H9 (cell line): ENCODE results near the gene SLC16A6. TPM values are rescaled to one million over a fixed set of nuclear protein-coding genes. Genes with fewer than 3 reads are reported as not detected.

Experiments
- DNase-seq: peaks from one replicate; pipeline ENCODE4 v3.0.0-alpha.2; 2017
- H2AFZ ChIP-seq: one replicate; pipeline ENCODE4 v1.6.1; 2013; ENCODE audit warnings: mild to moderate bottlenecking, low read length, control low read depth, moderate library complexity
- H2AK5ac ChIP-seq: 2 replicates; pipeline ENCODE4 v1.6.1; 2013; ENCODE audit warnings: low read length, control low read depth, mixed read lengths; ENCODE audit not compliant: insufficient read length
- H2BK120ac ChIP-seq: one replicate; pipeline ENCODE4 v1.6.1; 2013; ENCODE audit warnings: low read depth, mild to moderate bottlenecking, low read length, control low read depth, inconsistent platforms; ENCODE audit not compliant: poor library complexity, severe bottlenecking
- H2BK12ac ChIP-seq: 2 replicates; pipeline ENCODE4 v1.6.1; 2013; ENCODE audit warnings: low read length, control low read depth, mixed read lengths, low read depth; ENCODE audit not compliant: insufficient read length
- H2BK15ac ChIP-seq: 2 replicates; pipeline ENCODE4 v1.6.1; 2013; ENCODE audit warnings: low read depth, low read length, control low read depth
- H2BK20ac ChIP-seq: one replicate; pipeline ENCODE4 v1.6.1; 2013; ENCODE audit warnings: low read depth, mild to moderate bottlenecking, low read length, control low read depth, inconsistent platforms; ENCODE audit not compliant: poor library complexity, severe bottlenecking
- H2BK5ac ChIP-seq: 2 replicates; pipeline ENCODE4 v1.6.1; 2013; ENCODE audit warnings: low read length, control low read depth, mixed read lengths; ENCODE audit not compliant: insufficient read length
- H3K14ac ChIP-seq: 2 replicates; pipeline ENCODE4 v1.6.1; 2013; ENCODE audit warnings: low read length, control low read depth; ENCODE audit not compliant: insufficient read depth
- H3K18ac ChIP-seq: 2 replicates; pipeline ENCODE4 v1.6.1; 2013; ENCODE audit warnings: low read depth, mild to moderate bottlenecking, mixed read lengths, low read length, control low read depth; ENCODE audit not compliant: insufficient read length
- H3K23ac ChIP-seq: 2 replicates; pipeline ENCODE4 v1.6.1; 2013; ENCODE audit warnings: low read length, control low read depth, mixed read lengths, low read depth; ENCODE audit not compliant: insufficient read length
- H3K23me2 ChIP-seq: 2 replicates; pipeline ENCODE4 v1.6.1; 2013; ENCODE audit warnings: low read depth, mild to moderate bottlenecking, mixed read lengths, low read length, control low read depth; ENCODE audit not compliant: insufficient read length, poor library complexity, severe bottlenecking
- H3K27ac ChIP-seq: 2 replicates; pipeline ENCODE4 v1.5.1; 2013; ENCODE audit warnings: low read length, control low read depth, mixed read lengths, low read depth; ENCODE audit not compliant: insufficient read length
- H3K27me3 ChIP-seq: 2 replicates; pipeline ENCODE4 v1.6.1; 2013; ENCODE audit warnings: low read length, control low read depth, inconsistent platforms; ENCODE audit not compliant: insufficient read depth
- H3K4ac ChIP-seq: 2 replicates; pipeline ENCODE4 v1.6.1; 2013; ENCODE audit warnings: low read depth, mild to moderate bottlenecking, control low read depth, inconsistent platforms, low read length, moderate library complexity
- H3K4me1 ChIP-seq: 2 replicates; pipeline ENCODE4 v1.6.1; 2013; ENCODE audit warnings: low read length, control low read depth, inconsistent platforms; ENCODE audit not compliant: insufficient read depth
- H3K4me2 ChIP-seq: 2 replicates; pipeline ENCODE4 v1.6.1; 2013; ENCODE audit warnings: low read length, control low read depth, mixed read lengths; ENCODE audit not compliant: insufficient read length, insufficient read depth
- H3K56ac ChIP-seq: 2 replicates; pipeline ENCODE4 v1.6.1; 2013; ENCODE audit warnings: low read depth, mild to moderate bottlenecking, mixed read lengths, low read length, control low read depth; ENCODE audit not compliant: insufficient read length
- H3K79me1 ChIP-seq: 2 replicates; pipeline ENCODE4 v1.6.1; 2013; ENCODE audit warnings: low read depth, mild to moderate bottlenecking, moderate library complexity, low read length, control low read depth, inconsistent platforms; ENCODE audit not compliant: insufficient read depth, poor library complexity, severe bottlenecking
- H3K79me2 ChIP-seq: 2 replicates; pipeline ENCODE4 v1.6.1; 2013; ENCODE audit warnings: low read length, control low read depth, inconsistent platforms; ENCODE audit not compliant: insufficient read depth
- H3K9ac ChIP-seq: 2 replicates; pipeline ENCODE4 v1.6.1; 2013; ENCODE audit warnings: low read length, control low read depth, mixed read lengths; ENCODE audit not compliant: insufficient read length; ENCODE audit errors: extremely low read depth
- H3K9me3 ChIP-seq: one replicate; pipeline ENCODE4 v1.6.1; 2013; ENCODE audit warnings: low read depth, low read length, inconsistent platforms; ENCODE audit not compliant: control insufficient read depth
- H3T11ph ChIP-seq: one replicate; pipeline ENCODE4 v1.6.1; 2013; ENCODE audit warnings: mild to moderate bottlenecking, low read length, control low read depth, inconsistent platforms
- H4K20me1 ChIP-seq: one replicate; pipeline ENCODE4 v1.6.1; 2013; ENCODE audit not compliant: control insufficient read depth, insufficient read length, insufficient read depth
- H4K5ac ChIP-seq: 2 replicates; pipeline ENCODE4 v1.6.1; 2013; ENCODE audit warnings: low read depth, mild to moderate bottlenecking, mixed read lengths, low read length, control low read depth; ENCODE audit not compliant: insufficient read length
- H4K8ac ChIP-seq: replicated peaks from 2 replicates; pipeline ENCODE4 v1.6.1; 2013; ENCODE audit warnings: low read length, control low read depth, mixed read lengths, low read depth; ENCODE audit not compliant: insufficient read length
- H4K91ac ChIP-seq: 2 replicates; pipeline ENCODE4 v1.6.1; 2013; ENCODE audit warnings: low read depth, mild to moderate bottlenecking, moderate library complexity, mixed read lengths, low read length, control low read depth; ENCODE audit not compliant: insufficient read length
- H3K27ac Mint-ChIP-seq, 3 experiments: 2 replicates in 2 of 3; 3 replicates in 1 of 3; pipeline ENCODE4 v1.8.0; 2020 to 2021; ENCODE audit warnings: mixed read lengths in 3 of 3, mild to moderate bottlenecking in 1 of 3, moderate library complexity in 1 of 3
- H3K27me3 Mint-ChIP-seq: 2 replicates; pipeline ENCODE4 v1.8.0; 2021; ENCODE audit warnings: low read depth, mild to moderate bottlenecking, moderate library complexity, mixed read lengths
- H3K36me3 Mint-ChIP-seq, 3 experiments: 2 replicates in 2 of 3; 3 replicates in 1 of 3; pipeline ENCODE4 v1.8.0; 2020 to 2021; ENCODE audit warnings: low read depth in 3 of 3, mixed read lengths in 3 of 3; ENCODE audit not compliant: insufficient read depth in 1 of 3
- H3K4me1 Mint-ChIP-seq, 2 experiments: 2 replicates each; pipeline ENCODE4 v1.8.0; 2020; ENCODE audit warnings: mixed read lengths in 2 of 2
- H3K4me3 Mint-ChIP-seq, 2 experiments: 2 replicates in 1 of 2; 3 replicates in 1 of 2; pipeline ENCODE4 v1.8.0; 2020 to 2021; ENCODE audit warnings: mild to moderate bottlenecking in 2 of 2, mixed read lengths in 2 of 2, moderate library complexity in 1 of 2
- H3K9me3 Mint-ChIP-seq, 2 experiments: 2 replicates in 1 of 2; 3 replicates in 1 of 2; pipeline ENCODE4 v1.8.0; 2020; ENCODE audit warnings: mild to moderate bottlenecking in 2 of 2, mixed read lengths in 2 of 2, moderate library complexity in 1 of 2
- WGBS: extraction: QIAGEN DNeasy Blood & Tissue Kit; methylation state at CpG from one replicate; pipeline ENCODE4 v1.1.7; 2013; ENCODE audit warnings: missing lambda C conversion rate, low lambda C conversion rate, mixed read lengths; ENCODE audit not compliant: insufficient read length; ENCODE audit errors: extremely low coverage; 5-methylcytosine and 5-hydroxymethylcytosine counted together
- total RNA-seq: library from RNA; stranded (reverse); gene quantifications from 2 replicates; pipeline ENCODE4 v1.2.1, GENCODE V29; 2021
- TF ChIP-seq, protein P1 (sequence below): fragments of 200-600 bp; sonication (generic); conservative IDR thresholded peaks from 3 replicates; pipeline ENCODE4 v1.8.0; 2021; ENCODE audit warnings: antibody characterized with exemption, mild to moderate bottlenecking

The SLC16A6 gene
- total RNA-seq, 1 experiment from 2014 or later, result 0.33 TPM

DNA sequence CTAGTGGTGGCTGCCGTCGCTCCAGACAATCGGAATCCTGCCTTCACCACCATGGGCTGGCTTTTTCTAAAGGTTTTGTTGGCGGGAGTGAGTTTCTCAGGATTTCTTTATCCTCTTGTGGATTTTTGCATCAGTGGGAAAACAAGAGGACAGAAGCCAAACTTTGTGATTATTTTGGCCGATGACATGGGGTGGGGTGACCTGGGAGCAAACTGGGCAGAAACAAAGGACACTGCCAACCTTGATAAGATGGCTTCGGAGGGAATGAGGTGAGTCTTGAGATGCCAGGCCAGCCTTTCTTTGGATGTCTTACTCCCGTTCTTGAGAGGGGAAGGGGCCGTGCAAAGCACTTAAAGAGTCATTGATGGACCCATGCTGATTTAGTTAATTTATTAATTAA lies 16.5 kb upstream of the SLC16A6 start:
- no CpG with 5 or more reads among the region's 8 CpGs for WGBS
- no peak overlapping the region for H3K23ac ChIP-seq
- no peak overlapping the region for H3K14ac ChIP-seq
- no peaks in the 10 kb centered on the region for H3K79me1 ChIP-seq
- no peak for DNase-seq
- no peak overlapping the region for H4K5ac ChIP-seq
- peaks cover under 1% of the 10 kb centered on the region; the same call in 1 of the 2 replicates for H3K4me1 ChIP-seq
- no peak overlapping the region for H3K27ac ChIP-seq
- Mint-ChIP-seq H3K4me1 (peaks cover 4 to 16% of the 10 kb centered on the region in 2 experiments), H3K4me3 (no peak overlapping the region), H3K36me3 (peaks cover 16 to 26% (median 16%) of the 10 kb centered on the region in 3 experiments), H3K9me3 (peaks cover 0 to 5% of the 10 kb centered on the region in 2 experiments; a peak in 1 of 5 replicates), H3K27me3 (no peaks in the 10 kb centered on the region; the same call in 1 of the 2 replicates), H3K27ac (no peak overlapping the region)
- TF ChIP-seq, protein P1, sequence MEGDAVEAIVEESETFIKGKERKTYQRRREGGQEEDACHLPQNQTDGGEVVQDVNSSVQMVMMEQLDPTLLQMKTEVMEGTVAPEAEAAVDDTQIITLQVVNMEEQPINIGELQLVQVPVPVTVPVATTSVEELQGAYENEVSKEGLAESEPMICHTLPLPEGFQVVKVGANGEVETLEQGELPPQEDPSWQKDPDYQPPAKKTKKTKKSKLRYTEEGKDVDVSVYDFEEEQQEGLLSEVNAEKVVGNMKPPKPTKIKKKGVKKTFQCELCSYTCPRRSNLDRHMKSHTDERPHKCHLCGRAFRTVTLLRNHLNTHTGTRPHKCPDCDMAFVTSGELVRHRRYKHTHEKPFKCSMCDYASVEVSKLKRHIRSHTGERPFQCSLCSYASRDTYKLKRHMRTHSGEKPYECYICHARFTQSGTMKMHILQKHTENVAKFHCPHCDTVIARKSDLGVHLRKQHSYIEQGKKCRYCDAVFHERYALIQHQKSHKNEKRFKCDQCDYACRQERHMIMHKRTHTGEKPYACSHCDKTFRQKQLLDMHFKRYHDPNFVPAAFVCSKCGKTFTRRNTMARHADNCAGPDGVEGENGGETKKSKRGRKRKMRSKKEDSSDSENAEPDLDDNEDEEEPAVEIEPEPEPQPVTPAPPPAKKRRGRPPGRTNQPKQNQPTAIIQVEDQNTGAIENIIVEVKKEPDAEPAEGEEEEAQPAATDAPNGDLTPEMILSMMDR, result no peak
- no peak overlapping the region for H2BK5ac ChIP-seq
- H3K18ac ChIP-seq, result no peak overlapping the region
- no peaks in the 10 kb centered on the region for H3K9me3 ChIP-seq
- no peak overlapping the region for H3K56ac ChIP-seq
- H2BK120ac ChIP-seq, result no peak overlapping the region
- H3K23me2 ChIP-seq, result no peaks in the 10 kb centered on the region
- H2AK5ac ChIP-seq, result no peak overlapping the region
- no peak overlapping the region for H3T11ph ChIP-seq
- H4K91ac ChIP-seq, result no peak overlapping the region
- no peak overlapping the region for H3K4ac ChIP-seq
- no peaks in the 10 kb centered on the region for H4K20me1 ChIP-seq
- H2BK12ac ChIP-seq, result no peak overlapping the region
- H3K79me2 ChIP-seq, result no peaks in the 10 kb centered on the region
- no peaks in the 10 kb centered on the region for H3K27me3 ChIP-seq
- H2BK20ac ChIP-seq, result no peak overlapping the region
- H2AFZ ChIP-seq, result no peak overlapping the region
- no peak overlapping the region for H4K8ac ChIP-seq
- no peak overlapping the region for H2BK15ac ChIP-seq
- H3K4me2 ChIP-seq, result no peak overlapping the region
- H3K9ac ChIP-seq, result no peak overlapping the region
